ENCODE results near the gene NUMB. TPM values are rescaled to one million over a fixed set of nuclear protein-coding genes. Genes with fewer than 3 reads are reported as not detected.

Gene NUMB
- polyA plus RNA-seq (2013), result 86.2 and 87.0 TPM in 2 replicates

DNA sequence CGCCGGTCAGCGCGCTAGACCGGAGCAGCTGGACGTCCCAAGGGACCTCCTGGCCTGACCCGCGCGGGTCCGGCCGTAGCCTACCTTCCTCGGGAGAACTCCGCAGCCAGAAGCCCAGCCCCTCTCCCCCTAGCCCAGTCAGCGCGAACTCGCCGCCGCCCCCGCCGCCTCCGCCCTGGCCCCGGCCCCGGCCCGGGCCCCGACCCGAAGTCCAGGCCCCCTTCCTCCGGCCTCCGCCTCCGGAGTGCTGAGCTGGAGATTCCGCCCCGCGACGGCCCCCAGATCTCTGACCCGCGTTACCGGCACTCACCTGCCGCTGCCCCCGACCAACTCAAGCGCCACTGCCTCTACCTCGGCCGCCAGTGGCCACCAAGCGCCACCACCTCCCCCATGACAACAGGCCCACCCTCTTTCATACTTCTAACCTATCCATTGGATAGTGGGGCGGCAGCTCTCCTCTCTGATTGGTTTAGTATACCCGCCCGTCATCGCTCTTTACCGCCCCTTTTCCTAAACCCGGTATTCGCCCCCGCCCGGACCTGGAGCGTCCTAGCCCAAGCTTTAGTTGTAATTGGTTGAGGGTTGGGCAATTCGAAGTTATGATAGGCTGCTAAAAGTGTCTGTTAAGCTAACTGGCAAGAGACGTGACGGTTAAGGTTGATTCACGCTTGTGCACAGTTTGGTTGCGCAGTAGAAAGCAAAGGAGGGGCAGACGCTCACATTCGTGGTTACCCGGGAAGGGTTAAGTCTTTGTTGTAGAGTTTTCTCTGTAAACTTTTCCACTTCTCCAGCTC lies at the start of gene NUMB:
Gene NUMB (minus strand): TSS at position 364 of the 794 bp plus-strand sequence. CDS start 102,795 bp downstream, outside the sequence.
- H3K36me3 ChIP-seq (ENCODE audit: control insufficient read depth in 1 of 2, insufficient read depth in 2 of 2, low read length in 2 of 2), result no peaks in the 10 kb centered on the region
- peak within 1 kb of the TSS; percentile 3 for H2AK5ac ChIP-seq (ENCODE audit: low read length)
- H2BK120ac ChIP-seq (ENCODE audit: insufficient read depth, low read length, poor library complexity), result peak within 1 kb of the TSS; percentile 64
- H3K18ac ChIP-seq (ENCODE audit: low read length), result peak within 1 kb of the TSS; percentile 83
- H3K27ac ChIP-seq (ENCODE audit: low read depth, low read length), result peak within 1 kb of the TSS; percentile 81
- DNase-seq, result peak; percentile 99 to 100
- peak within 1 kb of the TSS; percentile 70 for H2BK5ac ChIP-seq (ENCODE audit: low read depth, low read length, poor library complexity)
- peak within 1 kb of the TSS; percentile 94 for H3K4me3 ChIP-seq (ENCODE audit: low read depth, low read length)
- H3K9me3 ChIP-seq (ENCODE audit: insufficient read depth, low read depth, low read length), result no peaks in the 10 kb centered on the region
- H3K4me1 ChIP-seq (ENCODE audit: control insufficient read depth in 1 of 2, insufficient read depth in 2 of 2, low read length in 2 of 2), result peaks cover 0 to 2% of the 10 kb centered on the region in 2 experiments
- peak within 1 kb of the TSS; percentile 79 for H3K9ac ChIP-seq (ENCODE audit: low read length)
- no peak within 1 kb of the TSS for H3K23ac ChIP-seq (ENCODE audit: low read length)
- H2AFZ ChIP-seq (ENCODE audit: insufficient read depth, low read length, poor library complexity), result peak within 1 kb of the TSS; percentile 91
- peak within 1 kb of the TSS; percentile 90 for H3K14ac ChIP-seq (ENCODE audit: low read length)
- no peak within 1 kb of the TSS for H2BK12ac ChIP-seq (ENCODE audit: low read length)
- peaks cover 12% of the 10 kb centered on the region for H3K79me2 ChIP-seq (ENCODE audit: control insufficient read depth, insufficient read depth, low read length, poor library complexity)
- peak within 1 kb of the TSS; percentile 87 for H3K4ac ChIP-seq (ENCODE audit: low read depth, low read length)
- no CpG with 5 or more reads among the region's 60 CpGs for WGBS (ENCODE audit: extremely low coverage, insufficient coverage, insufficient read length)
- H4K12ac ChIP-seq (ENCODE audit: low read depth, low read length), result peak within 1 kb of the TSS; percentile 82
- H4K8ac ChIP-seq (ENCODE audit: low read depth, low read length), result peak within 1 kb of the TSS; percentile 85
- peaks cover 9% of the 10 kb centered on the region for H3K79me1 ChIP-seq (ENCODE audit: low read length)
- peak within 1 kb of the TSS; percentile 80 for H4K91ac ChIP-seq (ENCODE audit: low read depth, low read length)
- no peaks in the 10 kb centered on the region for H3K27me3 ChIP-seq (ENCODE audit: insufficient read depth, low read length)
- peak within 1 kb of the TSS; percentile 66 for H3K4me2 ChIP-seq (ENCODE audit: low read length)

- Histone ChIP-seq H3K27ac (ENCODE audit: low read depth, low read length) (no peak overlapping the region), H4K8ac (ENCODE audit: low read depth, low read length) (no peak overlapping the region), H2BK120ac (ENCODE audit: insufficient read depth, low read length, poor library complexity) (no peak overlapping the region), H3K79me1 (ENCODE audit: low read length) (no peaks in the 10 kb centered on the region), H3K36me3 (ENCODE audit: control insufficient read depth in 1 of 2, insufficient read depth in 2 of 2, low read length in 2 of 2) (peaks cover 0 to 2% of the 10 kb centered on the region in 2 experiments), H3K4me3 (ENCODE audit: low read depth, low read length) (no peak overlapping the region), H2AK5ac (ENCODE audit: low read length) (no peak overlapping the region), H3K23ac (ENCODE audit: low read length) (no peak overlapping the region), H4K91ac (ENCODE audit: low read depth, low read length) (no peak overlapping the region), H3K18ac (ENCODE audit: low read length) (no peak overlapping the region), H2BK5ac (ENCODE audit: low read depth, low read length, poor library complexity) (no peak overlapping the region), H3K27me3 (ENCODE audit: insufficient read depth, low read length) (no peaks in the 10 kb centered on the region), H3K4me2 (ENCODE audit: low read length) (no peak overlapping the region), H4K12ac (ENCODE audit: low read depth, low read length) (no peak overlapping the region), H3K79me2 (ENCODE audit: control insufficient read depth, insufficient read depth, low read length, poor library complexity) (no peaks in the 10 kb centered on the region), H3K4ac (ENCODE audit: low read depth, low read length) (no peak overlapping the region), H3K14ac (ENCODE audit: low read length) (no peak overlapping the region), H3K9me3 (ENCODE audit: insufficient read depth, low read depth, low read length) (no peaks in the 10 kb centered on the region), H3K4me1 (ENCODE audit: control insufficient read depth in 1 of 2, insufficient read depth in 2 of 2, low read length in 2 of 2) (no peaks in the 10 kb centered on the region), H2BK12ac (ENCODE audit: low read length) (no peak overlapping the region), H3K9ac (ENCODE audit: low read length) (no peak overlapping the region), H2AFZ (ENCODE audit: insufficient read depth, low read length, poor library complexity) (no peak overlapping the region)
- WGBS (ENCODE audit: extremely low coverage, insufficient coverage, insufficient read length), result no CpG with 5 or more reads among the region's 3 CpGs
- DNase-seq, result no peak
Measured at GRCh38 chr14:73503648-73504047, 45.3 kb upstream of the NUMB start.

DNA sequence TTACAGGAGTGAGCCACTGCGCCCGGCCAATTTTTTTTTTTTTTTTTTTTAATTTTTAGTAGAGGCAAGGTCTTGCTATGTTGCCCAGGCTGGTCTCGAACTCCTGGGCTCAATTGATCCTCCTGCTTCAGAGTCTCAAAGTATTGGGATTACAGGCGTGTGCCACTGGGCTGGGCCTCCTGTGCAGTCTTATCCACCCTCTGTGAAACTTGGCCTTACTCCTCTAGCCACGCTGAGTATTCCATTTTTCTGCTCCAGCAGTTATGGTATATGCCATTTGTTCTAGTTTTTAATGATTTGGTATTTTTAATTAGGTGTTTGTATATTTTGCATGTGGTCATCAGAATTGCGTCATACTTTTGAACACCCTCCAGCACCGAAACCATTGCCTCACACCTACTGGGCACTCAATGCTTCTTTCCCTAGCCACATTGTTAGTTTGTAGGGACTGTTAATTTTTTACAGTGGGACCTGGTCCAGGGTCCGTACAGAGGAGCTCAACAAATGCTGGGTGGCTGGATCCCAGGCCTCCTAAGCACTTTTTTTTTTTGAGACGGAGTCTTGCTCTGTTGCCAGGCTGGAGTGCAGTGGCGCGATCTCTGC lies 43.8 kb upstream of the NUMB start:
- DNase-seq, result no peak
- Histone ChIP-seq H3K23ac (ENCODE audit: low read length) (no peak overlapping the region), H3K27ac (ENCODE audit: low read depth, low read length) (no peak overlapping the region), H2BK12ac (ENCODE audit: low read length) (no peak overlapping the region), H3K27me3 (ENCODE audit: insufficient read depth, low read length) (no peaks in the 10 kb centered on the region), H2BK120ac (ENCODE audit: insufficient read depth, low read length, poor library complexity) (no peak overlapping the region), H2AK5ac (ENCODE audit: low read length) (no peak overlapping the region), H2BK5ac (ENCODE audit: low read depth, low read length, poor library complexity) (no peak overlapping the region), H3K9ac (ENCODE audit: low read length) (no peak overlapping the region), H4K91ac (ENCODE audit: low read depth, low read length) (no peak overlapping the region), H2AFZ (ENCODE audit: insufficient read depth, low read length, poor library complexity) (no peak overlapping the region), H3K4ac (ENCODE audit: low read depth, low read length) (no peak overlapping the region), H4K12ac (ENCODE audit: low read depth, low read length) (no peak overlapping the region), H3K18ac (ENCODE audit: low read length) (no peak overlapping the region), H3K79me2 (ENCODE audit: control insufficient read depth, insufficient read depth, low read length, poor library complexity) (no peaks in the 10 kb centered on the region), H3K4me1 (ENCODE audit: control insufficient read depth in 1 of 2, insufficient read depth in 2 of 2, low read length in 2 of 2) (no peaks in the 10 kb centered on the region), H3K9me3 (ENCODE audit: insufficient read depth, low read depth, low read length) (no peaks in the 10 kb centered on the region), H3K4me2 (ENCODE audit: low read length) (no peak overlapping the region), H3K36me3 (ENCODE audit: control insufficient read depth in 1 of 2, insufficient read depth in 2 of 2, low read length in 2 of 2) (peaks cover 0 to 2% of the 10 kb centered on the region in 2 experiments), H3K79me1 (ENCODE audit: low read length) (no peaks in the 10 kb centered on the region), H4K8ac (ENCODE audit: low read depth, low read length) (no peak overlapping the region), H3K4me3 (ENCODE audit: low read depth, low read length) (no peak overlapping the region), H3K14ac (ENCODE audit: low read length) (no peak overlapping the region)
- no CpG with 5 or more reads among the region's 11 CpGs for WGBS (ENCODE audit: extremely low coverage, insufficient coverage, insufficient read length)

DNA sequence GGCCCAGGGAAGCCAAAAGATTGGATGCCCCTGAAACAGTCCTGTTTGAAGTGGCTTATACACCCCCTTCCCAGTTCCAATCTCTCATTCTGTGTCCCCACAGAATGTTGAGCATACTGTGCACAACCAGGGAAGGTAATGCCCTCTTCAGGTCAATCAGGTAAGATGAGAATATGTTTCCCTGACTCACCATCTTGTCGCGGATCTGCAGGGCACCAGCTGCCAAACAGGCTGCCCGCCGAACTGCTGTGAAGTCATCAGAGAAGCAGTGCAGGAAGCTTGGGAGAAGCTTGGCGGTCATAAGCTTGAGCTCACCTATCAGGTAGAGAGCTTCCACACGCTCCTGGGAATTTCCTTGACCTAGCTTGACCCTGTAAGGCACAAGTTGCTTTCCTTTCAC lies 42.0 kb upstream of the NUMB start:
- Histone ChIP-seq H3K79me2 (ENCODE audit: control insufficient read depth, insufficient read depth, low read length, poor library complexity) (no peaks in the 10 kb centered on the region), H3K23ac (ENCODE audit: low read length) (no peak overlapping the region), H2AK5ac (ENCODE audit: low read length) (no peak overlapping the region), H3K4me2 (ENCODE audit: low read length) (no peak overlapping the region), H3K14ac (ENCODE audit: low read length) (no peak overlapping the region), H3K9ac (ENCODE audit: low read length) (no peak overlapping the region), H3K79me1 (ENCODE audit: low read length) (no peaks in the 10 kb centered on the region), H3K9me3 (ENCODE audit: insufficient read depth, low read depth, low read length) (no peaks in the 10 kb centered on the region), H3K4me3 (ENCODE audit: low read depth, low read length) (no peak overlapping the region), H2BK12ac (ENCODE audit: low read length) (no peak overlapping the region), H4K91ac (ENCODE audit: low read depth, low read length) (no peak overlapping the region), H2BK5ac (ENCODE audit: low read depth, low read length, poor library complexity) (no peak overlapping the region), H4K8ac (ENCODE audit: low read depth, low read length) (no peak overlapping the region), H3K4me1 (ENCODE audit: control insufficient read depth in 1 of 2, insufficient read depth in 2 of 2, low read length in 2 of 2) (no peaks in the 10 kb centered on the region), H3K27ac (ENCODE audit: low read depth, low read length) (no peak overlapping the region), H3K27me3 (ENCODE audit: insufficient read depth, low read length) (no peaks in the 10 kb centered on the region), H3K4ac (ENCODE audit: low read depth, low read length) (no peak overlapping the region), H2BK120ac (ENCODE audit: insufficient read depth, low read length, poor library complexity) (no peak overlapping the region), H2AFZ (ENCODE audit: insufficient read depth, low read length, poor library complexity) (no peak overlapping the region), H3K36me3 (ENCODE audit: control insufficient read depth in 1 of 2, insufficient read depth in 2 of 2, low read length in 2 of 2) (peaks cover 0 to 2% of the 10 kb centered on the region in 2 experiments), H3K18ac (ENCODE audit: low read length) (no peak overlapping the region), H4K12ac (ENCODE audit: low read depth, low read length) (no peak overlapping the region)
- DNase-seq, result peak; percentile 11 to 40
- WGBS (ENCODE audit: extremely low coverage, insufficient coverage, insufficient read length), result no CpG with 5 or more reads among the region's 6 CpGs
